ENCODE results near the gene ARHGEF2.

DNA sequence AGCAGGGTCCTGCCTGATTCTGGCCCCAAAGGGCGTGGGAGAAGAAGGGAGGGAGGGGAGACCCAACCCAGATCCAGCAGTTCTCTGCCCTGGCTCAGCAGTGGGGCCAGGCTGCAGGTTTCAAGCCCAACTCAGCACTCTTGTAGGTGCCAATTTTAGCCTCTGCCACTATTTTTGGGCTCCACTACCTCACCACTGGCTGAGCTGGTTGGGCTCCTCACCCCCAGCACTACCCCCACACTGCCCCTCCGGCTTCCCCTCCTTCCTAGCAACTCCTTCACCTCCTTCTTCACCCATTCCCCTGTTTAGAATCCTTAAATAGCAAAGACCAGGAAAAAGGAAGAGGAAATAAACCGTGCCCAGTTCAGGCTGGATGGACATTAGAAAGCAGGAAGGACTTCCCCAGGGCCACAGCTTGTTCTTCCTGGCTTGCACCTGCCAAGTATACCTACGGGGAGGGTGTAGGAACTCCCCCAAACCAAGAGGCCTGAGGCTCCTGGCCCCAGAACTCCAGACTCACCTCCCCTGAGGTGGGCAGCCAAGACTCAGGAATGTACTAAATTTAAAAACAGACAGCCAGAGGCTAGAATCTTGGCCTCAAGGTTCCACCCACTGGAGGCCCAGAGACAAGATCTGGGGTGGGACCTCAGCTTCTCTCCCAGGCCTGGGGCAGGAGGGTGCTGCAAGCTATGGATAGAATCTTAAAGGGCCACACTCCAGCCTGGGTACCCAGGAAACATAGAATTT is 1.4 kb upstream of the ARHGEF2 start:
- TF ChIP-seq, protein P1, sequence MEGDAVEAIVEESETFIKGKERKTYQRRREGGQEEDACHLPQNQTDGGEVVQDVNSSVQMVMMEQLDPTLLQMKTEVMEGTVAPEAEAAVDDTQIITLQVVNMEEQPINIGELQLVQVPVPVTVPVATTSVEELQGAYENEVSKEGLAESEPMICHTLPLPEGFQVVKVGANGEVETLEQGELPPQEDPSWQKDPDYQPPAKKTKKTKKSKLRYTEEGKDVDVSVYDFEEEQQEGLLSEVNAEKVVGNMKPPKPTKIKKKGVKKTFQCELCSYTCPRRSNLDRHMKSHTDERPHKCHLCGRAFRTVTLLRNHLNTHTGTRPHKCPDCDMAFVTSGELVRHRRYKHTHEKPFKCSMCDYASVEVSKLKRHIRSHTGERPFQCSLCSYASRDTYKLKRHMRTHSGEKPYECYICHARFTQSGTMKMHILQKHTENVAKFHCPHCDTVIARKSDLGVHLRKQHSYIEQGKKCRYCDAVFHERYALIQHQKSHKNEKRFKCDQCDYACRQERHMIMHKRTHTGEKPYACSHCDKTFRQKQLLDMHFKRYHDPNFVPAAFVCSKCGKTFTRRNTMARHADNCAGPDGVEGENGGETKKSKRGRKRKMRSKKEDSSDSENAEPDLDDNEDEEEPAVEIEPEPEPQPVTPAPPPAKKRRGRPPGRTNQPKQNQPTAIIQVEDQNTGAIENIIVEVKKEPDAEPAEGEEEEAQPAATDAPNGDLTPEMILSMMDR (conservative IDR thresholded peaks at IDR 0.05 in 1 of 2, IDR thresholded peaks at IDR 0.05 in 1 of 2; ENCODE audit: low read depth in 1 of 2, low read length in 2 of 2): no peak
- TF ChIP-seq EZH2 (IDR thresholded peaks at IDR 0.05; ENCODE audit: low read length, missing control alignments): no peak

Measured in fibroblast of lung (primary cell).